Heart left ventricle (tissue), 13 donors: ENCODE results near the gene AHCYL2.

Experiments used
- CTCF ChIP-seq, 12 donors: fragments of 200-600 bp; sonication (generic) in 4 of 12; IDR thresholded peaks; one replicate each; pipeline versions ENCODE4 v1.5.0 to v1.8.0; 2018 to 2022; ENCODE audit warnings: antibody characterized with exemption in 12 of 12, mild to moderate bottlenecking in 5 of 12
- POLR2A ChIP-seq, 2 donors: fragments of 450-650 bp; IDR thresholded peaks; one replicate each; pipeline ENCODE4 v1.6.1; 2017; ENCODE audit warnings: antibody characterized with exemption in 2 of 2, mild to moderate bottlenecking in 2 of 2, moderate library complexity in 2 of 2
- donor health status: ischemic (EF 13 %, LVEDD 7.1; RV severe dilation, severe dysfunction).
- donor health status: DM: no; HTN: yes; CAD: no.
- donor health status: DM: no; HTN: no; CAD: no.
- donor health status: ischemic (EF 25% LVEDD 6.9; RV normal size, moderate dysfunction).
- donor health status: ischemic (EF 25% LVEDD 5.7; RV mildly dilated, moderate dysfunction).
- donor health status: ischemic (EF 35%, LVEDD 5.7; RV mildly dilated, moderate dysfunction).
- donor health status: nonischemic (EF 11% LVEDD 7.7; RV severe dilation, severe dysfunction).
- donor health status: DM: yes; HTN: yes; CAD: no.
- donor health status: PGD.
- donor health status: ischemic (EF 29% LVEDD 5.4; RV normal size, mild dysfunction).
- donor health status: nonischemic (EF 23%, LVEDD 6.1; RV moderate dilation, normal function).

- no peak for TF ChIP-seq CTCF (IDR thresholded peaks at IDR 0.05)
- TF ChIP-seq POLR2A (IDR thresholded peaks at IDR 0.05), result no peak
Observed at GRCh38 chr7:129371487-129371886, 146.7 kb downstream of the AHCYL2 start.
